ENCODE results near the gene GRIN2D. TPM values are rescaled to one million over a fixed set of nuclear protein-coding genes. Genes with fewer than 3 reads are reported as not detected.

Gene GRIN2D
- total RNA-seq, 2 donors from 2014 or later: 0.14 to 0.42 TPM

GRCh38 chr19:48396016-48396823, 2.8 kb downstream of the GRIN2D start:
- no peaks in the 10 kb centered on the region for H3K36me3 Mint-ChIP-seq
- H3K4me3 Mint-ChIP-seq: no peak overlapping the region
- no peak overlapping the region for H3K27ac Mint-ChIP-seq
- peaks cover 4% of the 10 kb centered on the region for H3K9me3 Mint-ChIP-seq
- peaks cover 29 to 36% of the 10 kb centered on the region in 2 donors for H3K27me3 Mint-ChIP-seq
- ATAC-seq (no peak), DNase-seq (ENCODE audit: low spot score) (no peak)
- peaks cover 30 to 38% of the 10 kb centered on the region in 2 donors for H3K4me1 Mint-ChIP-seq (ENCODE audit: low read depth in 2 of 2)

GRCh38 chr19:48396824-48397176, 3.3 kb downstream of the GRIN2D start:
- DNase-seq (ENCODE audit: low spot score) (no peak), ATAC-seq (no peak)
- Mint-ChIP-seq H3K4me1 (ENCODE audit: low read depth in 2 of 2) (peaks cover 31 to 40% of the 10 kb centered on the region in 2 donors), H3K9me3 (peaks cover 4% of the 10 kb centered on the region), H3K4me3 (no peak overlapping the region), H3K36me3 (no peaks in the 10 kb centered on the region), H3K27ac (peak overlapping the region in 1 of 2 donors; percentile 63), H3K27me3 (peaks cover 27 to 36% of the 10 kb centered on the region in 2 donors)

- no peak for ATAC-seq
- Mint-ChIP-seq H3K36me3 (no peaks in the 10 kb centered on the region), H3K9me3 (peaks cover 4% of the 10 kb centered on the region), H3K27me3 (peaks cover 27 to 36% of the 10 kb centered on the region in 2 donors), H3K4me1 (ENCODE audit: low read depth in 2 of 2) (peaks cover 38 to 44% of the 10 kb centered on the region in 2 donors), H3K27ac (peak overlapping the region; percentile 63 to 89), H3K4me3 (peak overlapping the region; percentile 98)
- DNase-seq (ENCODE audit: low spot score): no peak
Measured at GRCh38 chr19:48397263-48398101, 4.0 kb downstream of the GRIN2D start.

GRCh38 chr19:48398102-48398374, 4.6 kb downstream of the GRIN2D start:
- Mint-ChIP-seq H3K27me3 (peaks cover 27 to 36% of the 10 kb centered on the region in 2 donors), H3K4me3 (peak overlapping the region; percentile 98), H3K27ac (peak overlapping the region; percentile 63 to 89), H3K4me1 (ENCODE audit: low read depth in 2 of 2) (peaks cover 44% of the 10 kb centered on the region in 2 donors), H3K36me3 (no peaks in the 10 kb centered on the region), H3K9me3 (peaks cover 4% of the 10 kb centered on the region)
- DNase-seq (ENCODE audit: low spot score) (no peak), ATAC-seq (no peak)

GRCh38 chr19:48398375-48399235, 5.1 kb downstream of the GRIN2D start:
- peak; percentile 91 for DNase-seq (ENCODE audit: low spot score)
- Mint-ChIP-seq H3K27ac (peak overlapping the region; percentile 63 to 89), H3K4me1 (ENCODE audit: low read depth in 2 of 2) (peaks cover 47 to 49% of the 10 kb centered on the region in 2 donors), H3K36me3 (no peaks in the 10 kb centered on the region), H3K9me3 (peaks cover 4% of the 10 kb centered on the region), H3K4me3 (peak overlapping the region; percentile 98), H3K27me3 (peaks cover 27 to 36% of the 10 kb centered on the region in 2 donors)
- ATAC-seq: peak; percentile 91 to 94

GRCh38 chr19:48400018-48400742, 6.7 kb downstream of the GRIN2D start:
- Mint-ChIP-seq H3K9me3 (peaks cover 4% of the 10 kb centered on the region), H3K4me1 (ENCODE audit: low read depth in 2 of 2) (peaks cover 39 to 50% of the 10 kb centered on the region in 2 donors), H3K27ac (peak overlapping the region in 1 of 2 donors; percentile 21), H3K36me3 (no peaks in the 10 kb centered on the region), H3K27me3 (peaks cover 20 to 21% of the 10 kb centered on the region in 2 donors), H3K4me3 (no peak overlapping the region)
- ATAC-seq (peak in 1 of 2 donors; percentile 38), DNase-seq (ENCODE audit: low spot score) (no peak)

GRCh38 chr19:48401287-48401686, 7.8 kb downstream of the GRIN2D start:
- Mint-ChIP-seq H3K36me3 (no peaks in the 10 kb centered on the region), H3K4me1 (ENCODE audit: low read depth in 2 of 2) (peaks cover 44 to 58% of the 10 kb centered on the region in 2 donors), H3K27ac (peak overlapping the region; percentile 28 to 47), H3K9me3 (peaks cover 4% of the 10 kb centered on the region), H3K27me3 (peaks cover 15 to 17% of the 10 kb centered on the region in 2 donors), H3K4me3 (no peak overlapping the region)
- DNase-seq (ENCODE audit: low spot score) (no peak), ATAC-seq (no peak)

GRCh38 chr19:48403606-48404005, 10.1 kb downstream of the GRIN2D start:
- no peaks in the 10 kb centered on the region for H3K36me3 Mint-ChIP-seq
- H3K4me1 Mint-ChIP-seq (ENCODE audit: low read depth in 2 of 2): peaks cover 34 to 45% of the 10 kb centered on the region in 2 donors
- H3K9me3 Mint-ChIP-seq: peaks cover 4% of the 10 kb centered on the region
- ATAC-seq (peak; percentile 72 to 76), DNase-seq (ENCODE audit: low spot score) (peak; percentile 71)
- H3K27ac Mint-ChIP-seq: peak overlapping the region; percentile 22 to 32
- peaks cover 15 to 16% of the 10 kb centered on the region in 2 donors for H3K27me3 Mint-ChIP-seq
- H3K4me3 Mint-ChIP-seq: peak overlapping the region; percentile 17

GRCh38 chr19:48405010-48405659, 11.7 kb downstream of the GRIN2D start:
- Mint-ChIP-seq H3K9me3 (no peaks in the 10 kb centered on the region), H3K27ac (no peak overlapping the region), H3K4me3 (no peak overlapping the region), H3K27me3 (peaks cover 16 to 17% of the 10 kb centered on the region in 2 donors), H3K4me1 (ENCODE audit: low read depth in 2 of 2) (peaks cover 23 to 35% of the 10 kb centered on the region in 2 donors), H3K36me3 (no peaks in the 10 kb centered on the region)
- DNase-seq (ENCODE audit: low spot score) (no peak), ATAC-seq (no peak)

GRCh38 chr19:48405850-48406249, 12.4 kb downstream of the GRIN2D start:
- Mint-ChIP-seq H3K27ac (no peak overlapping the region), H3K9me3 (no peaks in the 10 kb centered on the region), H3K36me3 (no peaks in the 10 kb centered on the region), H3K27me3 (peaks cover 16 to 17% of the 10 kb centered on the region in 2 donors), H3K4me3 (no peak overlapping the region), H3K4me1 (ENCODE audit: low read depth in 2 of 2) (peaks cover 20 to 35% of the 10 kb centered on the region in 2 donors)
- DNase-seq (ENCODE audit: low spot score): no peak
- ATAC-seq: peak in 1 of 2 donors; percentile 61

GRCh38 chr19:48413879-48414587, 20.6 kb downstream of the GRIN2D start:
- peaks cover 0 to 2% of the 10 kb centered on the region in 2 donors for H3K27me3 Mint-ChIP-seq
- ATAC-seq (no peak), DNase-seq (ENCODE audit: low spot score) (no peak)
- no peaks in the 10 kb centered on the region for H3K9me3 Mint-ChIP-seq
- H3K4me3 Mint-ChIP-seq: no peak overlapping the region
- H3K27ac Mint-ChIP-seq: no peak overlapping the region
- no peaks in the 10 kb centered on the region for H3K36me3 Mint-ChIP-seq
- H3K4me1 Mint-ChIP-seq (ENCODE audit: low read depth in 2 of 2): peaks cover 11 to 24% of the 10 kb centered on the region in 2 donors

- H3K36me3 Mint-ChIP-seq: no peaks in the 10 kb centered on the region
- H3K27me3 Mint-ChIP-seq: peaks cover 0 to 2% of the 10 kb centered on the region in 2 donors
- H3K27ac Mint-ChIP-seq: no peak overlapping the region
- peak; percentile 76 to 87 for ATAC-seq
- H3K4me3 Mint-ChIP-seq: peak overlapping the region; percentile 72
- DNase-seq (ENCODE audit: low spot score): peak; percentile 75
- H3K9me3 Mint-ChIP-seq: no peaks in the 10 kb centered on the region
- peaks cover 15 to 27% of the 10 kb centered on the region in 2 donors for H3K4me1 Mint-ChIP-seq (ENCODE audit: low read depth in 2 of 2)
Measured at GRCh38 chr19:48415395-48415794, 21.9 kb downstream of the GRIN2D start.

All from natural killer cell treated with Interleukin-12 subunit alpha and Interleukin-12 subunit beta and Interleukin-15 and Interleukin-18, amount 100 ng/mL, for 72 hours (primary cell).